WTC11 (cell line): Measurements from ENCODE around the gene GPC2. TPM values are rescaled to one million over a fixed set of nuclear protein-coding genes. Genes with fewer than 3 reads are reported as not detected.
"Not testable (repeated sequence)": the region's sequence is repeated elsewhere in the genome, so short reads cannot be mapped to it uniquely, and the experiment has no call there.

ENCODE experiments used
- ATAC-seq: fragments of 200-7000 bp; cut with Tn5 transposase; 2 replicates; pipeline ENCODE4 v1.10.0; 2021; ENCODE audit warnings: mild to moderate bottlenecking, moderate library complexity
- CTCF ChIA-PET: fragments of 300-600 bp; sonication (Branson Sonifier 250); formaldehyde crosslinking; loops from one replicate; lab custom pipeline; 2021; ENCODE audit warnings: antibody characterized with exemption; lab: Charles Lee
- POLR2A ChIA-PET: fragments of 350-600 bp; sonication (Branson Sonifier 250); formaldehyde crosslinking; loops from one replicate; lab custom pipeline; 2021; ENCODE audit warnings: antibody characterized with exemption; lab: Charles Lee
- DNase-seq: peaks from one replicate; pipeline ENCODE4 v3.0.0; 2021; ENCODE audit warnings: low spot score
- H3K27ac Mint-ChIP-seq: 2 replicates; pipeline ENCODE4 v1.8.0; 2021; ENCODE audit warnings: mixed read lengths
- H3K27me3 Mint-ChIP-seq: 2 replicates; pipeline ENCODE4 v1.8.0; 2021; ENCODE audit warnings: low read depth, mild to moderate bottlenecking, moderate library complexity, mixed read lengths
- H3K36me3 Mint-ChIP-seq: 2 replicates; pipeline ENCODE4 v1.8.0; 2021; ENCODE audit warnings: mixed read lengths
- H3K4me1 Mint-ChIP-seq: 2 replicates; pipeline ENCODE4 v1.8.0; 2022; ENCODE audit warnings: mixed read lengths
- H3K4me3 Mint-ChIP-seq: 2 replicates; pipeline ENCODE4 v1.8.0; 2021; ENCODE audit warnings: mild to moderate bottlenecking, moderate library complexity, mixed read lengths
- H3K9me3 Mint-ChIP-seq: 2 replicates; pipeline ENCODE4 v1.8.0; 2021; ENCODE audit warnings: mixed read lengths
- AR ChIP-seq: fragments of 250-450 bp; sonication (Bioruptor Pico); IDR thresholded peaks from 2 replicates; pipeline ENCODE4 v1.9.0; 2021; ENCODE audit warnings: mild to moderate bottlenecking
- CTCF ChIP-seq: fragments of 200-600 bp; IDR thresholded peaks from 2 replicates; pipeline ENCODE4 v1.8.0; 2022; ENCODE audit warnings: antibody characterized with exemption
- ERG ChIP-seq: fragments of 250-450 bp; sonication (Bioruptor Pico); IDR thresholded peaks from 2 replicates; pipeline ENCODE4 v1.8.0; 2021; ENCODE audit warnings: mild to moderate bottlenecking
- HMGA2 ChIP-seq: fragments of 250-450 bp; sonication (Bioruptor Pico); IDR thresholded peaks from 2 replicates; pipeline ENCODE4 v1.4.0; 2021; ENCODE audit warnings: mild to moderate bottlenecking, moderate library complexity
- HMGXB4 ChIP-seq: sonication (generic); formaldehyde crosslinking; IDR thresholded peaks from 2 replicates; pipeline ENCODE4 v1.8.1; 2023; ENCODE audit warnings: mild to moderate bottlenecking, moderate library complexity, missing genetic modification reagents
- MYBL2 ChIP-seq: sonication (generic); formaldehyde crosslinking; IDR thresholded peaks from 2 replicates; pipeline ENCODE4 v1.8.1; 2023; ENCODE audit warnings: mild to moderate bottlenecking, moderate library complexity, missing genetic modification reagents
- NR1H2 ChIP-seq: sonication (generic); formaldehyde crosslinking; IDR thresholded peaks from 2 replicates; pipeline ENCODE4 v1.9.0; 2021; ENCODE audit warnings: mild to moderate bottlenecking, moderate library complexity, missing genetic modification reagents
- PRRX2 ChIP-seq: fragments of 250-450 bp; sonication (Bioruptor Pico); IDR thresholded peaks from 2 replicates; pipeline ENCODE4 v1.8.0; 2021; ENCODE audit warnings: mild to moderate bottlenecking
- SMAD4 ChIP-seq: sonication (generic); formaldehyde crosslinking; IDR thresholded peaks from 2 replicates; pipeline ENCODE4 v1.8.0; 2022; ENCODE audit warnings: mild to moderate bottlenecking, missing genetic modification reagents
- SOX15 ChIP-seq: fragments of 250-450 bp; sonication (Bioruptor Pico); IDR thresholded peaks from 2 replicates; pipeline ENCODE4 v1.9.0; 2021; ENCODE audit warnings: mild to moderate bottlenecking
- TEAD4 ChIP-seq: sonication (generic); formaldehyde crosslinking; IDR thresholded peaks from 2 replicates; pipeline ENCODE4 v1.8.0; 2022; ENCODE audit warnings: mild to moderate bottlenecking, missing genetic modification reagents
- ZNF121 ChIP-seq: sonication (generic); formaldehyde crosslinking; IDR thresholded peaks from 2 replicates; pipeline ENCODE4 v1.8.0; 2023; ENCODE audit warnings: missing genetic modification reagents
- ZNF219 ChIP-seq: sonication (generic); formaldehyde crosslinking; IDR thresholded peaks from 2 replicates; pipeline ENCODE4 v1.8.0; 2023; ENCODE audit warnings: missing genetic modification reagents, mild to moderate bottlenecking, borderline replicate concordance
- ZNF263 ChIP-seq: sonication (generic); formaldehyde crosslinking; IDR thresholded peaks from 2 replicates; pipeline ENCODE4 v1.8.1; 2022; ENCODE audit warnings: low read depth, mild to moderate bottlenecking, moderate library complexity, missing genetic modification reagents
- ZSCAN18 ChIP-seq: fragments of 250-450 bp; sonication (Bioruptor Pico); IDR thresholded peaks from 2 replicates; pipeline ENCODE4 v2.1.2; 2022; ENCODE audit warnings: mild to moderate bottlenecking, moderate library complexity
- total RNA-seq: library from RNA; stranded (reverse); gene quantifications from 3 replicates; pipeline ENCODE4 v1.2.3, GENCODE V29; 2021
- TF ChIP-seq, protein P1 (sequence below): sonication (generic); formaldehyde crosslinking; IDR thresholded peaks from 2 replicates; pipeline ENCODE4 v1.8.1; 2022; ENCODE audit warnings: mild to moderate bottlenecking, missing genetic modification reagents, moderate library complexity, borderline replicate concordance
- TF ChIP-seq, protein P2 (sequence below): sonication (generic); formaldehyde crosslinking; IDR thresholded peaks from 2 replicates; pipeline ENCODE4 v1.8.0; 2022; ENCODE audit warnings: missing genetic modification reagents
- TF ChIP-seq, protein P3 (sequence below): sonication (generic); formaldehyde crosslinking; IDR thresholded peaks from 2 replicates; pipeline ENCODE4 v1.8.0; 2022; ENCODE audit warnings: mild to moderate bottlenecking, missing genetic modification reagents

GPC2 gene
- total RNA-seq, 1 experiment from 2014 or later, result 52.1 TPM

DNA sequence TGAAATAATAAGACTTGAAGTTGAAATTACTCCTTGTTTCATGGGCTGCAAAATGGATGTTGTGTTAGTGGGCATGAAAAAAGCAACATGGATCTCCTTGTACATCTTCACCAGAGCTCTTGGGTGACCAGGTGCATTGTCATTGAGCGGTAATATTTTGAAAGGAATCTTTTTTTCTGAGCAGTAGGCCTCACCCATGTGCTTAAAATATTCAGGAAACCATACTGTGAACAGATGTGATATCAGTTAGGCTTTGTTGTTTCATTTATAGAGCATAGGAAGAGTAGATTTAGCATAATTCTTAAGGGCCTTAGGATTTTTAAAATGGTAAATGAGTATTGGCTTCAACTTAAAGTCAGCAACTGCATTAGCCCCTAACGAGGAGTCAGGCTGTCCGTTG is 15.8 kb upstream of the GPC2 start (continued):
- no peak for TF ChIP-seq PRRX2
- TF ChIP-seq NR1H2, result no peak

DNA sequence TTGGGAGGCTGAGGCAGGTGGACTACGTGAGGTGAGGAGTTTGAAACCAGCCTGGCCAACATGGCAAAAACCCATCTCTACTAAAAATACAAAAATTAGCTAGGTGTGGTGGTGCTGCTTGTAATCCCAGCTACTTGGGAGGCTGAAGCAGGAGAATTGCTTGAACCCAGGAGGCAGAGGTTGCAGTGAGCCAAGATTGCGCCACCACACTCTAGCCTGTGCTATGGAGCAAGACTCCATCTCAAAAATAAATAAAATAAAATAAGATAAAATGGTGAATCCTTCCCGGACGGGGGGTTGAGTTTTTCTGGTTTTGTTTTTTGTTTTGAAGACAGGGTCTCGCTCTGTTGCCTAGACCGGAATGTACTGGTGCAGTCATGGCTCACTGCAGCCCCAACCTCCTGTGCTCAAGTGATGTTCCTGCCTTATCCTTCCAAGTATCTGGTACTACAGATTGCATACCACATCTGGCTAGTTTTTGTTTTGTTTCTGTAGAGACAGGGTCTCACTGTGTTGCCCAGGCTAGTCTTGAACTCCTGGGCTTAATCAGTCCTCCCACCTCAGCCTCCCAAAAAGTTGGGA is 15.2 kb upstream of the GPC2 start:
- H3K9me3 Mint-ChIP-seq, result not testable (repeated sequence)

DNA sequence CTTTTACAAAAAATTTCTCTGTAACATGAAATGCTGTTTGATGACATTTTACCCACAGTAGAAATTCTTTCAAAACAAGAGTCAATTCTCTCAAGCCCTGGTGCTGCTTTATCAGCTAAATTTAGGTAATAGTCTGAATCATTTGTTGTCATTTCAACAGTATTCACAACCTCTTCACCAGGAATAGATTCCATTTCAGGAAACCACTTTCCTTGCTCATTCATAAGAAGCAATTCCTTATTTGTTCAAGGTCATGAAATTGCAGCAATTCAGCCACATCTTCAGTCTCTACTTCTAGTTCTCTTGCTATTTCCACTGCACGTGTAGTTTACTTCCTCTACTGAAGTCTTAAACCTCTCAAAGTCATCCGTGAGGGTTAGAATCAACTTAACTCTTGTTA is 14.6 kb upstream of the GPC2 start:
- Mint-ChIP-seq H3K27me3 (peaks cover 23% of the 10 kb centered on the region), H3K36me3 (no peaks in the 10 kb centered on the region), H3K4me3 (no peak overlapping the region), H3K4me1 (no peaks in the 10 kb centered on the region), H3K27ac (no peak overlapping the region), H3K9me3 (no peaks in the 10 kb centered on the region)
- ChIA-PET CTCF (no interaction called here), POLR2A (no interaction called here)
- ATAC-seq (no peak), DNase-seq (no peak)
- TF ChIP-seq, protein P1, sequence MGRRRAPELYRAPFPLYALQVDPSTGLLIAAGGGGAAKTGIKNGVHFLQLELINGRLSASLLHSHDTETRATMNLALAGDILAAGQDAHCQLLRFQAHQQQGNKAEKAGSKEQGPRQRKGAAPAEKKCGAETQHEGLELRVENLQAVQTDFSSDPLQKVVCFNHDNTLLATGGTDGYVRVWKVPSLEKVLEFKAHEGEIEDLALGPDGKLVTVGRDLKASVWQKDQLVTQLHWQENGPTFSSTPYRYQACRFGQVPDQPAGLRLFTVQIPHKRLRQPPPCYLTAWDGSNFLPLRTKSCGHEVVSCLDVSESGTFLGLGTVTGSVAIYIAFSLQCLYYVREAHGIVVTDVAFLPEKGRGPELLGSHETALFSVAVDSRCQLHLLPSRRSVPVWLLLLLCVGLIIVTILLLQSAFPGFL (CRISPR knock-in tag), result no peak
- no peak for TF ChIP-seq PRRX2
- no peak for TF ChIP-seq SMAD4 (CRISPR knock-in tag)
- no peak for TF ChIP-seq HMGA2 (CRISPR knock-in tag)
- TF ChIP-seq, protein P2, sequence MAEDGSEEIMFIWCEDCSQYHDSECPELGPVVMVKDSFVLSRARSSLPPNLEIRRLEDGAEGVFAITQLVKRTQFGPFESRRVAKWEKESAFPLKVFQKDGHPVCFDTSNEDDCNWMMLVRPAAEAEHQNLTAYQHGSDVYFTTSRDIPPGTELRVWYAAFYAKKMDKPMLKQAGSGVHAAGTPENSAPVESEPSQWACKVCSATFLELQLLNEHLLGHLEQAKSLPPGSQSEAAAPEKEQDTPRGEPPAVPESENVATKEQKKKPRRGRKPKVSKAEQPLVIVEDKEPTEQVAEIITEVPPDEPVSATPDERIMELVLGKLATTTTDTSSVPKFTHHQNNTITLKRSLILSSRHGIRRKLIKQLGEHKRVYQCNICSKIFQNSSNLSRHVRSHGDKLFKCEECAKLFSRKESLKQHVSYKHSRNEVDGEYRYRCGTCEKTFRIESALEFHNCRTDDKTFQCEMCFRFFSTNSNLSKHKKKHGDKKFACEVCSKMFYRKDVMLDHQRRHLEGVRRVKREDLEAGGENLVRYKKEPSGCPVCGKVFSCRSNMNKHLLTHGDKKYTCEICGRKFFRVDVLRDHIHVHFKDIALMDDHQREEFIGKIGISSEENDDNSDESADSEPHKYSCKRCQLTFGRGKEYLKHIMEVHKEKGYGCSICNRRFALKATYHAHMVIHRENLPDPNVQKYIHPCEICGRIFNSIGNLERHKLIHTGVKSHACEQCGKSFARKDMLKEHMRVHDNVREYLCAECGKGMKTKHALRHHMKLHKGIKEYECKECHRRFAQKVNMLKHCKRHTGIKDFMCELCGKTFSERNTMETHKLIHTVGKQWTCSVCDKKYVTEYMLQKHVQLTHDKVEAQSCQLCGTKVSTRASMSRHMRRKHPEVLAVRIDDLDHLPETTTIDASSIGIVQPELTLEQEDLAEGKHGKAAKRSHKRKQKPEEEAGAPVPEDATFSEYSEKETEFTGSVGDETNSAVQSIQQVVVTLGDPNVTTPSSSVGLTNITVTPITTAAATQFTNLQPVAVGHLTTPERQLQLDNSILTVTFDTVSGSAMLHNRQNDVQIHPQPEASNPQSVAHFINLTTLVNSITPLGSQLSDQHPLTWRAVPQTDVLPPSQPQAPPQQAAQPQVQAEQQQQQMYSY (CRISPR knock-in tag), result no peak
- TF ChIP-seq ZNF263 (CRISPR knock-in tag), result no peak
- no peak for TF ChIP-seq ERG
- no peak for TF ChIP-seq HMGXB4 (CRISPR knock-in tag)
- TF ChIP-seq MYBL2 (CRISPR knock-in tag), result no peak
- no peak for TF ChIP-seq ZSCAN18 (CRISPR knock-in tag)
- TF ChIP-seq AR (CRISPR knock-in tag), result no peak
- TF ChIP-seq SOX15 (CRISPR knock-in tag), result no peak
- no peak for TF ChIP-seq TEAD4 (CRISPR knock-in tag)
- TF ChIP-seq CTCF, result no peak
- TF ChIP-seq ZNF219, result no peak
- TF ChIP-seq, protein P3, sequence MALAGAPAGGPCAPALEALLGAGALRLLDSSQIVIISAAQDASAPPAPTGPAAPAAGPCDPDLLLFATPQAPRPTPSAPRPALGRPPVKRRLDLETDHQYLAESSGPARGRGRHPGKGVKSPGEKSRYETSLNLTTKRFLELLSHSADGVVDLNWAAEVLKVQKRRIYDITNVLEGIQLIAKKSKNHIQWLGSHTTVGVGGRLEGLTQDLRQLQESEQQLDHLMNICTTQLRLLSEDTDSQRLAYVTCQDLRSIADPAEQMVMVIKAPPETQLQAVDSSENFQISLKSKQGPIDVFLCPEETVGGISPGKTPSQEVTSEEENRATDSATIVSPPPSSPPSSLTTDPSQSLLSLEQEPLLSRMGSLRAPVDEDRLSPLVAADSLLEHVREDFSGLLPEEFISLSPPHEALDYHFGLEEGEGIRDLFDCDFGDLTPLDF (CRISPR knock-in tag), result no peak

More for the DNA sequence above, 15.2 kb upstream of the GPC2 start:
- ATAC-seq, H3K4me3 Mint-ChIP-seq, CTCF ChIA-PET, DNase-seq, H3K4me1 Mint-ChIP-seq, H3K27ac Mint-ChIP-seq, POLR2A ChIA-PET, H3K36me3 Mint-ChIP-seq: not testable (repeated sequence)
- 0 out of 2 replicates have a peak, but pooled peaks have one; percentile 1 for TF ChIP-seq ZNF121 (CRISPR knock-in tag)
- H3K27me3 Mint-ChIP-seq, result peaks cover 24% of the 10 kb centered on the region
